HL-60 (cell line): Measurements from ENCODE around the gene TMEM121B.

ENCODE experiments used
- GABPA ChIP-seq: IDR thresholded peaks from 2 replicates; pipeline ENCODE4 v1.6.1; 2012; ENCODE audit warnings: low read depth
- POLR2AphosphoS5 ChIP-seq: IDR thresholded peaks from 2 replicates; pipeline ENCODE4 v1.6.1; 2012; ENCODE audit warnings: low read depth
- TF ChIP-seq, protein P1 (sequence below): IDR thresholded peaks from one replicate; pipeline ENCODE4 v1.5.1; 2011; ENCODE audit warnings: low read length, control low read depth, inconsistent platforms; ENCODE audit not compliant: insufficient read depth
- TF ChIP-seq, protein P2 (sequence below): IDR thresholded peaks from 2 replicates; pipeline ENCODE4 v1.6.1; 2012; ENCODE audit warnings: low read depth; ENCODE audit not compliant: insufficient replicate concordance

DNA sequence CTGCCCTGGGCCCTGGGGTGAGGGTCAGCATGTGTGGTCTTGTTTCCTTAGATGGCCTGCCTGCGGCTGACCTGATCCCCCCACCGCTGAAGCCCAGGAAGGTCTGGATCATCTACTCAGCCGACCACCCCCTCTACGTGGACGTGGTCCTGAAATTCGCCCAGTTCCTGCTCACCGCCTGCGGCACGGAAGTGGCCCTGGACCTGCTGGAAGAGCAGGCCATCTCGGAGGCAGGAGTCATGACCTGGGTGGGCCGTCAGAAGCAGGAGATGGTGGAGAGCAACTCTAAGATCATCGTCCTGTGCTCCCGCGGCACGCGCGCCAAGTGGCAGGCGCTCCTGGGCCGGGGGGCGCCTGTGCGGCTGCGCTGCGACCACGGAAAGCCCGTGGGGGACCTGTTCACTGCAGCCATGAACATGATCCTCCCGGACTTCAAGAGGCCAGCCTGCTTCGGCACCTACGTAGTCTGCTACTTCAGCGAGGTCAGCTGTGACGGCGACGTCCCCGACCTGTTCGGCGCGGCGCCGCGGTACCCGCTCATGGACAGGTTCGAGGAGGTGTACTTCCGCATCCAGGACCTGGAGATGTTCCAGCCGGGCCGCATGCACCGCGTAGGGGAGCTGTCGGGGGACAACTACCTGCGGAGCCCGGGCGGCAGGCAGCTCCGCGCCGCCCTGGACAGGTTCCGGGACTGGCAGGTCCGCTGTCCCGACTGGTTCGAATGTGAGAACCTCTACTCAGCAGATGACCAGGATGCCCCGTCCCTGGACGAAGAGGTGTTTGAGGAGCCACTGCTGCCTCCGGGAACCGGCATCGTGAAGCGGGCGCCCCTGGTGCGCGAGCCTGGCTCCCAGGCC is 12.7 kb downstream of the TMEM121B start:
- TF ChIP-seq, protein P1, sequence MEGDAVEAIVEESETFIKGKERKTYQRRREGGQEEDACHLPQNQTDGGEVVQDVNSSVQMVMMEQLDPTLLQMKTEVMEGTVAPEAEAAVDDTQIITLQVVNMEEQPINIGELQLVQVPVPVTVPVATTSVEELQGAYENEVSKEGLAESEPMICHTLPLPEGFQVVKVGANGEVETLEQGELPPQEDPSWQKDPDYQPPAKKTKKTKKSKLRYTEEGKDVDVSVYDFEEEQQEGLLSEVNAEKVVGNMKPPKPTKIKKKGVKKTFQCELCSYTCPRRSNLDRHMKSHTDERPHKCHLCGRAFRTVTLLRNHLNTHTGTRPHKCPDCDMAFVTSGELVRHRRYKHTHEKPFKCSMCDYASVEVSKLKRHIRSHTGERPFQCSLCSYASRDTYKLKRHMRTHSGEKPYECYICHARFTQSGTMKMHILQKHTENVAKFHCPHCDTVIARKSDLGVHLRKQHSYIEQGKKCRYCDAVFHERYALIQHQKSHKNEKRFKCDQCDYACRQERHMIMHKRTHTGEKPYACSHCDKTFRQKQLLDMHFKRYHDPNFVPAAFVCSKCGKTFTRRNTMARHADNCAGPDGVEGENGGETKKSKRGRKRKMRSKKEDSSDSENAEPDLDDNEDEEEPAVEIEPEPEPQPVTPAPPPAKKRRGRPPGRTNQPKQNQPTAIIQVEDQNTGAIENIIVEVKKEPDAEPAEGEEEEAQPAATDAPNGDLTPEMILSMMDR, result no peak
- TF ChIP-seq POLR2AphosphoS5 (no peak; the same call in 1 of the 2 replicates), GABPA (no peak)
- TF ChIP-seq, protein P2, sequence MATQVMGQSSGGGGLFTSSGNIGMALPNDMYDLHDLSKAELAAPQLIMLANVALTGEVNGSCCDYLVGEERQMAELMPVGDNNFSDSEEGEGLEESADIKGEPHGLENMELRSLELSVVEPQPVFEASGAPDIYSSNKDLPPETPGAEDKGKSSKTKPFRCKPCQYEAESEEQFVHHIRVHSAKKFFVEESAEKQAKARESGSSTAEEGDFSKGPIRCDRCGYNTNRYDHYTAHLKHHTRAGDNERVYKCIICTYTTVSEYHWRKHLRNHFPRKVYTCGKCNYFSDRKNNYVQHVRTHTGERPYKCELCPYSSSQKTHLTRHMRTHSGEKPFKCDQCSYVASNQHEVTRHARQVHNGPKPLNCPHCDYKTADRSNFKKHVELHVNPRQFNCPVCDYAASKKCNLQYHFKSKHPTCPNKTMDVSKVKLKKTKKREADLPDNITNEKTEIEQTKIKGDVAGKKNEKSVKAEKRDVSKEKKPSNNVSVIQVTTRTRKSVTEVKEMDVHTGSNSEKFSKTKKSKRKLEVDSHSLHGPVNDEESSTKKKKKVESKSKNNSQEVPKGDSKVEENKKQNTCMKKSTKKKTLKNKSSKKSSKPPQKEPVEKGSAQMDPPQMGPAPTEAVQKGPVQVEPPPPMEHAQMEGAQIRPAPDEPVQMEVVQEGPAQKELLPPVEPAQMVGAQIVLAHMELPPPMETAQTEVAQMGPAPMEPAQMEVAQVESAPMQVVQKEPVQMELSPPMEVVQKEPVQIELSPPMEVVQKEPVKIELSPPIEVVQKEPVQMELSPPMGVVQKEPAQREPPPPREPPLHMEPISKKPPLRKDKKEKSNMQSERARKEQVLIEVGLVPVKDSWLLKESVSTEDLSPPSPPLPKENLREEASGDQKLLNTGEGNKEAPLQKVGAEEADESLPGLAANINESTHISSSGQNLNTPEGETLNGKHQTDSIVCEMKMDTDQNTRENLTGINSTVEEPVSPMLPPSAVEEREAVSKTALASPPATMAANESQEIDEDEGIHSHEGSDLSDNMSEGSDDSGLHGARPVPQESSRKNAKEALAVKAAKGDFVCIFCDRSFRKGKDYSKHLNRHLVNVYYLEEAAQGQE, result no peak
